KMS-11 (cell line): ENCODE results near the gene AGPAT2.

Experiments
- H2AFZ ChIP-seq: fragments of 200-600 bp; sonication (generic); 2 replicates; pipeline ENCODE4 v1.6.1; 2016; ENCODE audit warnings: antibody characterized with exemption, mixed run types, low read depth
- H3K27ac ChIP-seq: fragments of 200-600 bp; sonication (generic); 2 replicates; pipeline ENCODE4 v1.6.1; 2016; ENCODE audit warnings: mild to moderate bottlenecking, mixed run types
- H3K27me3 ChIP-seq: fragments of 200-600 bp; sonication (generic); 2 replicates; pipeline ENCODE4 v1.6.1; 2017; ENCODE audit warnings: mild to moderate bottlenecking, low read depth, mixed run types, moderate library complexity; ENCODE audit not compliant: insufficient read depth
- H3K36me3 ChIP-seq: fragments of 200-600 bp; sonication (generic); 2 replicates; pipeline ENCODE4 v1.6.1; 2017; ENCODE audit warnings: mild to moderate bottlenecking, mixed run types; ENCODE audit not compliant: insufficient read depth
- H3K4me1 ChIP-seq: fragments of 200-600 bp; sonication (generic); 2 replicates; pipeline ENCODE4 v1.6.1; 2016; ENCODE audit warnings: mild to moderate bottlenecking, low read depth, mixed run types; ENCODE audit not compliant: poor library complexity, severe bottlenecking
- H3K4me2 ChIP-seq: fragments of 200-600 bp; sonication (generic); 2 replicates; pipeline ENCODE4 v1.7.0; 2016; ENCODE audit warnings: mild to moderate bottlenecking, mixed run types
- H3K4me3 ChIP-seq: fragments of 200-600 bp; sonication (generic); IDR thresholded peaks from 2 replicates; pipeline ENCODE4 v1.6.1; 2017; ENCODE audit warnings: low read depth, low read length, mixed read lengths; ENCODE audit not compliant: insufficient read depth
- H3K79me2 ChIP-seq: fragments of 200-600 bp; sonication (generic); 2 replicates; pipeline ENCODE4 v1.6.1; 2016; ENCODE audit warnings: low read depth, mixed run types; ENCODE audit not compliant: insufficient read depth
- H3K9ac ChIP-seq: fragments of 200-600 bp; sonication (generic); 2 replicates; pipeline ENCODE4 v1.6.1; 2016; ENCODE audit warnings: mild to moderate bottlenecking, mixed run types
- H4K20me1 ChIP-seq: fragments of 200-600 bp; sonication (generic); 2 replicates; pipeline ENCODE4 v1.6.1; 2016; ENCODE audit warnings: mild to moderate bottlenecking, mixed run types; ENCODE audit not compliant: insufficient read depth
- CTCF ChIP-seq: fragments of 200-600 bp; sonication (generic); conservative IDR thresholded peaks from 2 replicates; pipeline ENCODE4 v1.6.1; 2017; ENCODE audit warnings: low read depth, mild to moderate bottlenecking, antibody characterized with exemption, low read length, moderate library complexity, mixed read lengths

Gene AGPAT2

GRCh38 chr9:136724772-136725171, 37.5 kb upstream of the AGPAT2 start:
- Histone ChIP-seq H3K79me2 (peaks cover 28% of the 10 kb centered on the region), H3K27me3 (no peaks in the 10 kb centered on the region), H3K4me2 (no peak overlapping the region), H3K27ac (no peak overlapping the region), H3K4me3 (no peak overlapping the region), H3K9ac (no peak overlapping the region), H2AFZ (no peak overlapping the region), H4K20me1 (peaks cover 37% of the 10 kb centered on the region), H3K36me3 (no peaks in the 10 kb centered on the region; the same call in 1 of the 2 replicates), H3K4me1 (peaks cover 22% of the 10 kb centered on the region)
- no peak for TF ChIP-seq CTCF

DNA sequence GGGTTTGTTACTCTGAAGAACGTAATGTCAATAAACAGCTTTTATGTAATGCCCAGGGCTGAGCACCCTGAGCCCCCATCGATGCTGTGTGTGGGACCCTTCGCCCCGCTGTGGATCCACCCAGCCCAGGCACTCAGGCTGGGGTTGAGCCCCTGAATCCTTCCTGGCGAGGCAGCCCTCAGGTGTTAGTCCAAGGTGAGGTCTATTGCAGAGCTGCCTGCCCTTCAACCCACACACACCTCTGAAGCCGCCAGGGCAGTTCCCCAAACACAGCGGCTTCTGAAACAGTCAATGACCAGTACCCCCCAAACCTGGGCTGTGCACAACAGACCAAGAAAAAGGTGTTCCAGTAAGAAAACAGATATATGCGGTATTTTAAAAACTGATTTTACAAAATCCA, 36.7 kb upstream of the AGPAT2 start:
- TF ChIP-seq CTCF = no peak
- H2AFZ ChIP-seq = no peak overlapping the region
- no peaks in the 10 kb centered on the region for H3K27me3 ChIP-seq
- peaks cover 28% of the 10 kb centered on the region for H3K79me2 ChIP-seq
- H3K4me1 ChIP-seq = peaks cover 21% of the 10 kb centered on the region
- no peak overlapping the region for H3K4me3 ChIP-seq
- H3K36me3 ChIP-seq = no peaks in the 10 kb centered on the region; the same call in 1 of the 2 replicates
- H3K27ac ChIP-seq = no peak overlapping the region; the same call in 1 of the 2 replicates
- peaks cover 37% of the 10 kb centered on the region for H4K20me1 ChIP-seq
- H3K9ac ChIP-seq = no peak overlapping the region
- H3K4me2 ChIP-seq = no peak overlapping the region

DNA sequence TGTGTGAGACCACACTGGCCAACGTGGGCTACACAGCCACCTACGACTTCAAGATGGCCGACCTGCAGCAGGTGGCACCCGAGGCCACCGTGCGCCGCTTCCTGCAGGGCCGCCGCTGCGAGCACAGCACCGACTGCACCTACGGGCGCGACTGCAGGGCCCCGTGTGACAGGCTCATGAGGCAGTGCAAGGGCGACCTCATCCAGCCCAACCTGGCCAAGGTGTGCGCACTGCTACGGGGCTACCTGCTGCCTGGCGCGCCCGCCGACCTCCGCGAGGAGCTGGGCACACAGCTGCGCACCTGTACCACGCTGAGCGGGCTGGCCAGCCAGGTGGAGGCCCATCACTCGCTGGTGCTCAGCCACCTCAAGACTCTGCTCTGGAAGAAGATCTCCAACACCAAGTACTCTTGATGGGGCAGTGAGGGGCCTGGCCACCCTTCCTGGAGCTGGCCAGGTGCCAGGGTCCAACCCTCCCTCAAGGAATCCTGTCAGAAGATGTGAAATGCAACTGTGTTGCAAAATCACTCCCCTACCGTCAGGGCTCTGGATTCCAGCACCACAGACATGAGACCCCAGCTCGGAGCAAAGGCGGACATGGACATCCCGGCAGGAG, 36.2 kb upstream of the AGPAT2 start:
- Histone ChIP-seq H3K4me2 (no peak overlapping the region), H3K4me1 (peaks cover 16% of the 10 kb centered on the region), H4K20me1 (peaks cover 37% of the 10 kb centered on the region), H2AFZ (no peak overlapping the region), H3K9ac (no peak overlapping the region), H3K4me3 (no peak overlapping the region), H3K27ac (no peak overlapping the region; the same call in 1 of the 2 replicates), H3K79me2 (peaks cover 28% of the 10 kb centered on the region), H3K36me3 (no peaks in the 10 kb centered on the region; the same call in 1 of the 2 replicates), H3K27me3 (no peaks in the 10 kb centered on the region)
- TF ChIP-seq CTCF = no peak

GRCh38 chr9:136722969-136723356, 35.7 kb upstream of the AGPAT2 start:
- Histone ChIP-seq H3K27me3 (no peaks in the 10 kb centered on the region), H3K36me3 (no peaks in the 10 kb centered on the region; the same call in 1 of the 2 replicates), H3K4me3 (no peak overlapping the region), H3K79me2 (peaks cover 28% of the 10 kb centered on the region), H3K4me2 (no peak overlapping the region), H3K27ac (no peak overlapping the region), H3K4me1 (peaks cover 14% of the 10 kb centered on the region), H3K9ac (no peak overlapping the region), H4K20me1 (peaks cover 37% of the 10 kb centered on the region), H2AFZ (no peak overlapping the region)
- TF ChIP-seq CTCF = no peak
